OCI-LY1 (cell line): ENCODE results near the gene KAT6B.

ENCODE experiments used
- EZH2 ChIP-seq: fragments of 200-600 bp; sonication (generic), shearing (Covaris generic); IDR thresholded peaks from 2 replicates; pipeline ENCODE4 v1.8.0; 2017; ENCODE audit warnings: borderline replicate concordance, mixed run types, mild to moderate bottlenecking, antibody characterized with exemption, low read length, moderate library complexity, mixed read lengths
- TF ChIP-seq, protein P1 (sequence below): fragments of 200-600 bp; sonication (generic), shearing (Covaris generic); IDR thresholded peaks from 2 replicates; pipeline ENCODE4 v1.5.1; 2017; ENCODE audit warnings: mild to moderate bottlenecking, antibody characterized with exemption, low read length, moderate library complexity, mixed read lengths

DNA sequence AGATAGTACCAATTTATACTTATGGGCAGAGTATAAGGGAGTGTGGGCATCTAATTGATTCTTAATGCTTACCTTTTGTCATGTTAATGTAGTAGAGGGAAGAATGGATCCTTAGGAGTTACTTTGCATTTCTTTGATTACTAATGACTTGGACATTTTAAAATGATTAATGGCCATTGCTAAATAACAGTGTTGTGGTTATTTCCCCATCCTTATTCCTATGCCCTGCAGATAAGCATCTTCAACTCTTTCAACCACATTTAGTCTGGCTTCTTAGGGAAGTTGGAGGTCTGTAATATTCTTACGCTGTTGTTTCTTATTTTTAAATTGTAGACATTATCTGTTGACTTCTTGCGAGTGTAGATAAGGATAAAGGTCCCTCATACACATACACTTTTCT is 37.2 kb downstream of the KAT6B start:
- TF ChIP-seq, protein P1, sequence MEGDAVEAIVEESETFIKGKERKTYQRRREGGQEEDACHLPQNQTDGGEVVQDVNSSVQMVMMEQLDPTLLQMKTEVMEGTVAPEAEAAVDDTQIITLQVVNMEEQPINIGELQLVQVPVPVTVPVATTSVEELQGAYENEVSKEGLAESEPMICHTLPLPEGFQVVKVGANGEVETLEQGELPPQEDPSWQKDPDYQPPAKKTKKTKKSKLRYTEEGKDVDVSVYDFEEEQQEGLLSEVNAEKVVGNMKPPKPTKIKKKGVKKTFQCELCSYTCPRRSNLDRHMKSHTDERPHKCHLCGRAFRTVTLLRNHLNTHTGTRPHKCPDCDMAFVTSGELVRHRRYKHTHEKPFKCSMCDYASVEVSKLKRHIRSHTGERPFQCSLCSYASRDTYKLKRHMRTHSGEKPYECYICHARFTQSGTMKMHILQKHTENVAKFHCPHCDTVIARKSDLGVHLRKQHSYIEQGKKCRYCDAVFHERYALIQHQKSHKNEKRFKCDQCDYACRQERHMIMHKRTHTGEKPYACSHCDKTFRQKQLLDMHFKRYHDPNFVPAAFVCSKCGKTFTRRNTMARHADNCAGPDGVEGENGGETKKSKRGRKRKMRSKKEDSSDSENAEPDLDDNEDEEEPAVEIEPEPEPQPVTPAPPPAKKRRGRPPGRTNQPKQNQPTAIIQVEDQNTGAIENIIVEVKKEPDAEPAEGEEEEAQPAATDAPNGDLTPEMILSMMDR = no peak
- no peak for TF ChIP-seq EZH2
